HEK293 (cell line): Measurements from ENCODE around the gene TPO.
"Not testable (repeated sequence)": the region's sequence is repeated elsewhere in the genome, so short reads cannot be mapped to it uniquely, and the experiment has no call there.

ENCODE experiments used
- CTCF ChIA-PET: fragments of 350-600 bp; formaldehyde crosslinking; extraction: SDS; loops from one replicate; lab custom pipeline; 2021; ENCODE audit warnings: antibody characterized with exemption; lab: Yijun Ruan, JAX
- POLR2A ChIA-PET: fragments of 300-600 bp; formaldehyde crosslinking; extraction: SDS; loops from one replicate; lab custom pipeline; 2020; ENCODE audit warnings: antibody characterized with exemption, inconsistent platforms; lab: Yijun Ruan, JAX
- H3K27ac ChIP-seq: fragments of 200-500 bp; sonication (Bioruptor generic); 2 replicates; pipeline ENCODE4 v1.5.1; 2014; ENCODE audit warnings: low read depth, low read length, control low read depth, inconsistent platforms; ENCODE audit errors: extremely low read depth
- H3K36me3 ChIP-seq, 2 experiments: fragments of 200-500 bp in 1 of 2; sonication (Bioruptor generic) in 1 of 2; 1 replicate in 1 of 2; 2 replicates in 1 of 2; pipeline ENCODE4 v1.5.1; 2014 to 2017; ENCODE audit warnings: inconsistent platforms in 2 of 2, low read length in 2 of 2; ENCODE audit not compliant: control insufficient read depth in 2 of 2, insufficient read depth in 1 of 2
- H3K4me1 ChIP-seq: fragments of 200-500 bp; sonication (Bioruptor generic); 2 replicates; pipeline ENCODE4 v1.5.1; 2014; ENCODE audit warnings: mild to moderate bottlenecking, low read length, inconsistent platforms; ENCODE audit not compliant: control insufficient read depth, insufficient read depth
- H3K4me3 ChIP-seq: 2 replicates; pipeline ENCODE4 v1.5.1; 2011; ENCODE audit warnings: low read depth, mild to moderate bottlenecking, control low read depth, low read length, moderate library complexity
- H3K9me3 ChIP-seq: fragments of 200-500 bp; sonication (Bioruptor generic); 2 replicates; pipeline ENCODE4 v1.5.1; 2014; ENCODE audit warnings: low read depth, low read length, inconsistent platforms; ENCODE audit not compliant: control insufficient read depth, insufficient read depth
- ATF2 ChIP-seq: fragments of 450-650 bp; formaldehyde crosslinking; IDR thresholded peaks from 2 replicates; pipeline ENCODE4 v1.5.1; 2016; ENCODE audit warnings: missing biosample characterization, missing genetic modification characterization, low read depth
- GLI2 ChIP-seq: fragments of 450-650 bp; formaldehyde crosslinking; IDR thresholded peaks from 2 replicates; pipeline ENCODE4; 2017; ENCODE audit warnings: missing biosample characterization, missing genetic modification characterization, low read depth, borderline replicate concordance
- KLF1 ChIP-seq: fragments of 450-650 bp; formaldehyde crosslinking; IDR thresholded peaks from 2 replicates; pipeline ENCODE4 v1.5.1; 2016; ENCODE audit warnings: missing biosample characterization, missing genetic modification characterization
- MZF1 ChIP-seq: fragments of 450-650 bp; formaldehyde crosslinking; IDR thresholded peaks from 2 replicates; pipeline ENCODE4 v1.5.1; 2017; ENCODE audit warnings: missing biosample characterization, missing genetic modification characterization, borderline replicate concordance
- OVOL3 ChIP-seq: fragments of 450-650 bp; formaldehyde crosslinking; IDR thresholded peaks from 2 replicates; pipeline ENCODE4 v1.5.1; 2016; ENCODE audit warnings: missing biosample characterization, missing genetic modification characterization
- SCRT1 ChIP-seq: fragments of 450-650 bp; formaldehyde crosslinking; IDR thresholded peaks from 2 replicates; pipeline ENCODE4 v1.5.1; 2016; ENCODE audit warnings: missing biosample characterization, missing genetic modification characterization, borderline replicate concordance
- SP3 ChIP-seq: fragments of 450-650 bp; formaldehyde crosslinking; IDR thresholded peaks from 2 replicates; pipeline ENCODE4 v1.5.1; 2016; ENCODE audit warnings: missing biosample characterization, missing genetic modification characterization
- ZNF133 ChIP-seq: fragments of 450-650 bp; formaldehyde crosslinking; IDR thresholded peaks from 2 replicates; pipeline ENCODE4 v1.5.1; 2016; ENCODE audit warnings: missing biosample characterization, missing genetic modification characterization
- ZNF138 ChIP-seq: fragments of 450-650 bp; formaldehyde crosslinking; IDR thresholded peaks from 2 replicates; pipeline ENCODE4 v1.5.1; 2016; ENCODE audit warnings: missing biosample characterization, missing genetic modification characterization, borderline replicate concordance
- ZNF146 ChIP-seq: fragments of 450-650 bp; formaldehyde crosslinking; IDR thresholded peaks from 2 replicates; pipeline ENCODE4 v1.5.1; 2016; ENCODE audit warnings: missing biosample characterization, missing genetic modification characterization
- ZNF169 ChIP-seq: fragments of 450-650 bp; formaldehyde crosslinking; IDR thresholded peaks from 2 replicates; pipeline ENCODE4 v1.5.1; 2016; ENCODE audit warnings: missing biosample characterization, missing genetic modification characterization
- ZNF18 ChIP-seq: fragments of 450-650 bp; formaldehyde crosslinking; IDR thresholded peaks from 2 replicates; pipeline ENCODE4 v1.5.1; 2016; ENCODE audit warnings: missing biosample characterization, missing genetic modification characterization
- ZNF239 ChIP-seq: fragments of 450-650 bp; formaldehyde crosslinking; IDR thresholded peaks from 2 replicates; pipeline ENCODE4 v1.5.1; 2016; ENCODE audit warnings: missing biosample characterization, missing genetic modification characterization
- ZNF391 ChIP-seq: fragments of 450-650 bp; formaldehyde crosslinking; IDR thresholded peaks from 2 replicates; pipeline ENCODE4 v1.5.1; 2016; ENCODE audit warnings: low read depth, missing biosample characterization, missing genetic modification characterization, borderline replicate concordance
- ZNF423 ChIP-seq: fragments of 450-650 bp; formaldehyde crosslinking; IDR thresholded peaks from 2 replicates; pipeline ENCODE4 v1.5.1; 2016; ENCODE audit warnings: missing biosample characterization, missing genetic modification characterization
- ZNF473 ChIP-seq: fragments of 450-650 bp; formaldehyde crosslinking; IDR thresholded peaks from 2 replicates; pipeline ENCODE4 v1.5.1; 2017; ENCODE audit warnings: missing biosample characterization, missing genetic modification characterization
- ZNF548 ChIP-seq: fragments of 450-650 bp; formaldehyde crosslinking; IDR thresholded peaks from 2 replicates; pipeline ENCODE4 v1.5.1; 2016; ENCODE audit warnings: missing biosample characterization, missing genetic modification characterization
- ZNF560 ChIP-seq: fragments of 450-650 bp; formaldehyde crosslinking; IDR thresholded peaks from 2 replicates; pipeline ENCODE4 v1.5.1; 2017; ENCODE audit warnings: missing biosample characterization, missing genetic modification characterization, borderline replicate concordance
- ZNF610 ChIP-seq: fragments of 450-650 bp; formaldehyde crosslinking; IDR thresholded peaks from 2 replicates; pipeline ENCODE4 v1.5.1; 2016; ENCODE audit warnings: missing biosample characterization, missing genetic modification characterization, borderline replicate concordance
- ZNF747 ChIP-seq: fragments of 450-650 bp; formaldehyde crosslinking; IDR thresholded peaks from 2 replicates; pipeline ENCODE4 v1.5.1; 2016; ENCODE audit warnings: missing biosample characterization, missing genetic modification characterization

Gene TPO

GRCh38 chr2:1381644-1382043, 31.6 kb upstream of the TPO start:
- CTCF ChIA-PET: no interaction called here
- POLR2A ChIA-PET: no interaction called here
- no peaks in the 10 kb centered on the region for H3K9me3 ChIP-seq
- TF ChIP-seq ZNF473 (tag by site-specific recombination): no peak
- TF ChIP-seq SCRT1 (tag by site-specific recombination): no peak
- no peak for TF ChIP-seq ZNF133 (tag by site-specific recombination)
- TF ChIP-seq ZNF169 (tag by site-specific recombination): no peak
- TF ChIP-seq MZF1 (tag by site-specific recombination): no peak
- no peak for TF ChIP-seq ATF2 (tag by site-specific recombination)
- TF ChIP-seq ZNF423: no peak
- TF ChIP-seq SP3 (tag by site-specific recombination): no peak
- no peak for TF ChIP-seq ZNF610 (tag by site-specific recombination)
- no peak for TF ChIP-seq ZNF391 (tag by site-specific recombination)
- no peak for TF ChIP-seq ZNF747 (tag by site-specific recombination)
- TF ChIP-seq ZNF560 (tag by site-specific recombination): no peak
- H3K27ac ChIP-seq: no peak overlapping the region
- H3K4me3 ChIP-seq: no peak overlapping the region
- H3K4me1 ChIP-seq: no peaks in the 10 kb centered on the region
- no peaks in the 10 kb centered on the region for H3K36me3 ChIP-seq

- POLR2A ChIA-PET, H3K4me1 ChIP-seq, CTCF ChIA-PET, H3K9me3 ChIP-seq, H3K27ac ChIP-seq, H3K36me3 ChIP-seq, H3K4me3 ChIP-seq: not testable (repeated sequence)
These were observed 25.1 kb upstream of the TPO start for GRCh38 chr2:1387954-1388725.

GRCh38 chr2:1390118-1390517, 23.1 kb upstream of the TPO start:
- TF ChIP-seq ZNF146 (tag by site-specific recombination): peak; percentile 60; the same call in 1 of the 2 replicates
- POLR2A ChIA-PET, H3K27ac ChIP-seq, H3K9me3 ChIP-seq, H3K4me1 ChIP-seq, H3K4me3 ChIP-seq, CTCF ChIA-PET, H3K36me3 ChIP-seq: not testable (repeated sequence)

GRCh38 chr2:1393321-1393720, 19.9 kb upstream of the TPO start:
- Histone ChIP-seq H3K9me3 (no peaks in the 10 kb centered on the region), H3K4me1 (no peaks in the 10 kb centered on the region), H3K27ac (no peak overlapping the region), H3K4me3 (no peak overlapping the region), H3K36me3 (no peaks in the 10 kb centered on the region)
- TF ChIP-seq ZNF473 (tag by site-specific recombination) (no peak), GLI2 (no peak), ZNF239 (no peak), ZNF138 (tag by site-specific recombination) (no peak), ZNF18 (no peak), OVOL3 (tag by site-specific recombination) (no peak), KLF1 (tag by site-specific recombination) (no peak), ZNF548 (no peak)
- ChIA-PET POLR2A (no interaction called here), CTCF (interaction anchor here (0.7 kb wide), 1 partner anchor 627 kb away, joined by 3 read pairs; no protein-coding TSS in a partner anchor)
